Measurements from ENCODE around the gene DCUN1D1.

- TF ChIP-seq CTCF (IDR thresholded peaks at IDR 0.05) (no peak), EP300 (IDR thresholded peaks at IDR 0.05) (no peak), POLR2A (IDR thresholded peaks at IDR 0.05) (no peak), POLR2AphosphoS5 (IDR thresholded peaks at IDR 0.05) (no peak)
These were observed 60.4 kb downstream of the DCUN1D1 start for GRCh38 chr3:182919866-182920357.
